Smooth muscle cell of bladder (primary cell): ENCODE results near the gene SNRNP35. TPM values are rescaled to one million over a fixed set of nuclear protein-coding genes. Genes with fewer than 3 reads are reported as not detected.

Source experiments
- total RNA-seq: library from RNA; depleted of rRNA; stranded (reverse); fragments of >200 nt; gene quantifications from 2 replicates; pipeline ENCODE4 v1.2.3, GENCODE V29; 2014

The SNRNP35 gene
- total RNA-seq, result 11.5 and 11.6 TPM in 2 replicates

GRCh38 chr12:123457980-123458779 lies at the start of gene SNRNP35:
TSS of gene SNRNP35 (plus strand) at chr12:123458139. CDS start at chr12:123465541, 7,402 bp downstream.

GRCh38 chr12:123436017-123436964 lies 21.6 kb upstream of the SNRNP35 start, which contains the start of gene RILPL2:
TSS of gene RILPL2 (minus strand) at chr12:123436684. CDS start at chr12:123436420, 264 bp downstream.

Other genes with a start within 250 kb of the SNRNP35 start
- gene MPHOSPH9, start 225.0 kb upstream of the SNRNP35 start, total RNA-seq, result 28.5 and 31.1 TPM in 2 replicates
- gene MTRFR, start 224.7 kb upstream of the SNRNP35 start, total RNA-seq, result 9.9 and 13.5 TPM in 2 replicates
- gene CDK2AP1, start 186.3 kb upstream of the SNRNP35 start, total RNA-seq, result 149 and 157 TPM in 2 replicates
- 15.4 and 23.0 TPM in 2 replicates for gene SBNO1, start 93.3 kb upstream of the SNRNP35 start, total RNA-seq
- gene KMT5A, start 74.0 kb upstream of the SNRNP35 start, total RNA-seq, result 36.1 and 40.3 TPM in 2 replicates
- gene RILPL2, start 21.5 kb upstream of the SNRNP35 start, total RNA-seq, result 5.7 and 6.8 TPM in 2 replicates
- 5.0 and 9.5 TPM in 2 replicates for gene RILPL1, start 75.6 kb downstream of the SNRNP35 start, total RNA-seq
- 568 and 610 TPM in 2 replicates for gene TMED2, start 126.4 kb downstream of the SNRNP35 start, total RNA-seq
- 11.4 and 19.0 TPM in 2 replicates for gene DDX55, start 144.0 kb downstream of the SNRNP35 start, total RNA-seq
- 25.3 and 35.9 TPM in 2 replicates for gene EIF2B1, start 175.5 kb downstream of the SNRNP35 start, total RNA-seq
- 25.9 and 28.7 TPM in 2 replicates for gene GTF2H3, start 175.7 kb downstream of the SNRNP35 start, total RNA-seq
- gene TCTN2, start 213.0 kb downstream of the SNRNP35 start, total RNA-seq, result 8.0 and 15.5 TPM in 2 replicates